Gastrocnemius medialis (tissue), 4 donors: ENCODE results near the gene IL1RAP.

ENCODE experiments used
- CTCF ChIP-seq, 5 experiments: fragments of 450-650 bp in 3 of 5; fragments of 200-600 bp in 2 of 5; sonication (generic) in 2 of 5; IDR thresholded peaks in 4 of 5; conservative IDR thresholded peaks in 1 of 5; 1 replicate in 4 of 5; 2 replicates in 1 of 5; pipeline ENCODE4 v1.5.1; 2016 to 2019; ENCODE audit warnings: antibody characterized with exemption in 5 of 5, mild to moderate bottlenecking in 3 of 5, moderate library complexity in 3 of 5
- POLR2A ChIP-seq, 2 donors: fragments of 450-650 bp; IDR thresholded peaks; one replicate each; pipeline ENCODE4 v1.6.1; 2017; ENCODE audit warnings: antibody characterized with exemption in 2 of 2, mild to moderate bottlenecking in 2 of 2, moderate library complexity in 2 of 2

DNA sequence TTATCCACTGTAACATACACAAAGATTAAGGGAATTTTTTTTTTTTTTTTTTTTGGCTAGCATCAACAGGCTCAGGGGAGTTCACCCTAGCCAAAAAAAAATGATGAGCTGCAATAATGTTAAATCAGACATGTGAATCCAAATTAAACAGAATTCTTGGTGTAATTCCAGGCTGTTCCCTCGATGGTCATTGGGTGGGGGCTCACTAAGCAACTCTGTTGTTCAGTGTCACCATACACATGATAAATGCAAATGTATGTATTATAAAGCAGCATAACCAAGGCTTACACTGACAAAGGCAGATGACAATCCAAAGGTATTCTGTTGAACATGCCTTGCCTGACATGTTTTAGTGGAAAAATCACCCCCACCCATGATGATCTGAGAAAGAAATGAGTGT, 29.0 kb downstream of the IL1RAP start:
- TF ChIP-seq CTCF (IDR thresholded peaks at IDR 0.05 in 4 of 5, conservative IDR thresholded peaks at IDR 0.05 in 1 of 5) = no peak
- no peak for TF ChIP-seq POLR2A (IDR thresholded peaks at IDR 0.05)
